GM18519 (cell line): ENCODE measurements around the gene STK24.
A peak's percentile ranks its signal among the peaks of the same experiment; 100 is the strongest.
"Not testable (repeated sequence)": the region's sequence is repeated elsewhere in the genome, so short reads cannot be mapped to it uniquely, and the experiment has no call there.

Source experiments
- ATAC-seq: cut with Tn5 transposase; IDR thresholded peaks from one replicate; pipeline ENCODE4 v1.9.1; 2021; ENCODE audit warnings: mild to moderate bottlenecking, moderate library complexity; ENCODE audit not compliant: unreplicated experiment, low FRiP score

STK24 gene

GRCh38 chr13:98584668-98585397 is 7.9 kb upstream of the STK24 start:
- ATAC-seq: no peak

GRCh38 chr13:98582947-98583346 is 6.0 kb upstream of the STK24 start:
- no peak for ATAC-seq

GRCh38 chr13:98581971-98582702 is 5.2 kb upstream of the STK24 start:
- no peak for ATAC-seq

GRCh38 chr13:98581381-98581780 is 4.5 kb upstream of the STK24 start:
- no peak for ATAC-seq

GRCh38 chr13:98580420-98580819 is 3.5 kb upstream of the STK24 start:
- ATAC-seq: no peak

GRCh38 chr13:98577836-98578285 is 954 bp upstream of the STK24 start:
- ATAC-seq: no peak

GRCh38 chr13:98576200-98576945 is 534 bp downstream of the STK24 start:
- peak; percentile 22 for ATAC-seq

GRCh38 chr13:98575904-98576199 is 1.1 kb downstream of the STK24 start:
- no peak for ATAC-seq

- no peak for ATAC-seq
Observed at GRCh38 chr13:98575009-98575903, 1.7 kb downstream of the STK24 start.

GRCh38 chr13:98571955-98572662 is 4.8 kb downstream of the STK24 start:
- ATAC-seq: no peak

GRCh38 chr13:98570929-98571372 is 6.0 kb downstream of the STK24 start:
- peak; percentile 90 for ATAC-seq

GRCh38 chr13:98569494-98570367 is 7.2 kb downstream of the STK24 start:
- ATAC-seq: not testable (repeated sequence)

GRCh38 chr13:98568918-98569317 is 8.0 kb downstream of the STK24 start:
- ATAC-seq: no peak

GRCh38 chr13:98567140-98567539 is 9.8 kb downstream of the STK24 start:
- no peak for ATAC-seq

GRCh38 chr13:98565726-98566565 is 11.0 kb downstream of the STK24 start:
- no peak for ATAC-seq

GRCh38 chr13:98564204-98564603 is 12.7 kb downstream of the STK24 start:
- ATAC-seq: no peak

- ATAC-seq: no peak
Observed at GRCh38 chr13:98563071-98563470, 13.8 kb downstream of the STK24 start.

GRCh38 chr13:98559169-98559568 is 17.7 kb downstream of the STK24 start:
- no peak for ATAC-seq
